ENCODE data around the gene COG7.

- no peak for TF ChIP-seq CTCF (IDR thresholded peaks at IDR 0.05)
- no peak for TF ChIP-seq POLR2A (IDR thresholded peaks at IDR 0.05)
These were observed 24.6 kb downstream of the COG7 start for GRCh38 chr16:23428351-23428750.

All from Peyer's patch (tissue), 4 donors.